Measurements from ENCODE around the gene TTLL8. TPM values are rescaled to one million over a fixed set of nuclear protein-coding genes. Genes with fewer than 3 reads are reported as not detected.

Gene TTLL8
- polyA plus RNA-seq, 2 of the 4 experiments (the other 2 are of a cell fraction), result not detected

- no peak for TF ChIP-seq MAZ (IDR thresholded peaks at IDR 0.05; ENCODE audit: borderline replicate concordance, low read depth, low read length)
- no peak for TF ChIP-seq NR3C1 (IDR thresholded peaks at IDR 0.05)
- no peak for TF ChIP-seq HOXA7 (CRISPR knock-in tag; IDR thresholded peaks at IDR 0.05)
- TF ChIP-seq HDAC2 (IDR thresholded peaks at IDR 0.05), result no peak
- TF ChIP-seq, protein P1, sequence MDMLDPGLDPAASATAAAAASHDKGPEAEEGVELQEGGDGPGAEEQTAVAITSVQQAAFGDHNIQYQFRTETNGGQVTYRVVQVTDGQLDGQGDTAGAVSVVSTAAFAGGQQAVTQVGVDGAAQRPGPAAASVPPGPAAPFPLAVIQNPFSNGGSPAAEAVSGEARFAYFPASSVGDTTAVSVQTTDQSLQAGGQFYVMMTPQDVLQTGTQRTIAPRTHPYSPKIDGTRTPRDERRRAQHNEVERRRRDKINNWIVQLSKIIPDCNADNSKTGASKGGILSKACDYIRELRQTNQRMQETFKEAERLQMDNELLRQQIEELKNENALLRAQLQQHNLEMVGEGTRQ (IDR thresholded peaks at IDR 0.05), result no peak
These were observed 3.2 kb upstream of the TTLL8 start (continued) for GRCh38 chr22:50061141-50061823.

DNA sequence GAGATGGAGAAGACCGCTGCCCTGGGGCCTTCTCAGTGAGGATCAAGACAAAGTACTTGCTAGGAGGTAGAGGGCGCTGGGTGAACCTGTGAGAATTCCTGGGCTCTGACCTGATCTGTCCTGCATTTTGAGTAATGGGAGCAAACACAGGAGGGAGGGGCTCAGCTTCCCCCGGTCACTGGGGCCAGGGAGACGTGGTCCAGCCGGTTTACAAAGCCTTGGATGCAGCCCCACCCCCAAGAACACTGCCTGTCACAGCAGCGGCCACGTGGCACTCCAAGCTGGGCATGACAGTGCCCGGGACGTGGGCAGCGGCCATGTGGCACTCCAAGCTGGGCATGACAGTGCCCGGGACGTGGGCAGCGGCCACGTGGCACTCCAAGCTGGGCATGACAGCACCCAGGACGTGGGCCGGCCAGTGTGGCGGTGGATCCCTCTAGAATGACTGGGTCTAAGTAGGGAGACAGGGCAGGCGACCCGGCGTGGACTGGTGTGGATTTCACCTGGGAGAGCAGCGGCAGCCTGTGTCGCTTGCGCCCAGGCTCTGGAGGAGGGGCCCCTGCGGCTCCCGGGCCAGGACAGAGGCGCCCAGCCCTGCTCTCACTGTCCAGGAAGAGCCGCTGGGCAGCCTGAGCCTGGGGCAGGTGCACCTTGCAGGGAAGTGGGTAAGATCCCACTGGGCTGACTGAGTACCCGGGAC, 2.5 kb upstream of the TTLL8 start:
- ChIA-PET POLR2A (no interaction called here), CTCF (no interaction called here)
- TF ChIP-seq RNF2 (IDR thresholded peaks at IDR 0.05; ENCODE audit: borderline replicate concordance, low read depth), result no peak
- no peak for TF ChIP-seq MYC (IDR thresholded peaks at IDR 0.05; ENCODE audit: borderline replicate concordance, low read length)
- no peak for TF ChIP-seq ZFP36 (IDR thresholded peaks at IDR 0.05; ENCODE audit: borderline replicate concordance, partially characterized antibody)
- no peak for TF ChIP-seq CEBPB (IDR thresholded peaks at IDR 0.05)
- TF ChIP-seq, protein P2, sequence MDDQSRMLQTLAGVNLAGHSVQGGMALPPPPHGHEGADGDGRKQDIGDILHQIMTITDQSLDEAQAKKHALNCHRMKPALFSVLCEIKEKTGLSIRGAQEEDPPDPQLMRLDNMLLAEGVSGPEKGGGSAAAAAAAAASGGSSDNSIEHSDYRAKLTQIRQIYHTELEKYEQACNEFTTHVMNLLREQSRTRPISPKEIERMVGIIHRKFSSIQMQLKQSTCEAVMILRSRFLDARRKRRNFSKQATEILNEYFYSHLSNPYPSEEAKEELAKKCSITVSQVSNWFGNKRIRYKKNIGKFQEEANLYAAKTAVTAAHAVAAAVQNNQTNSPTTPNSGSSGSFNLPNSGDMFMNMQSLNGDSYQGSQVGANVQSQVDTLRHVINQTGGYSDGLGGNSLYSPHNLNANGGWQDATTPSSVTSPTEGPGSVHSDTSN (IDR thresholded peaks at IDR 0.05), result no peak
- no peak for TF ChIP-seq CBX8 (IDR thresholded peaks at IDR 0.05)
- TF ChIP-seq MAZ (IDR thresholded peaks at IDR 0.05; ENCODE audit: borderline replicate concordance, low read depth, low read length), result no peak
- TF ChIP-seq CTCF (IDR thresholded peaks at IDR 0.05), result no peak
- TF ChIP-seq, protein P1 (IDR thresholded peaks at IDR 0.05), result no peak
- no peak for TF ChIP-seq ZSCAN20 (CRISPR knock-in tag; IDR thresholded peaks at IDR 0.05)
- TF ChIP-seq JUNB (IDR thresholded peaks at IDR 0.05), result no peak
- TF ChIP-seq PHF8 (IDR thresholded peaks at IDR 0.05; ENCODE audit: borderline replicate concordance, low read depth), result no peak
- H3K27ac ChIP-seq, result no peak overlapping the region
- WGBS (ENCODE audit: missing lambda C conversion rate), result 55% methylated on average over 6 of the region's 28 CpGs
- DNase-seq (ENCODE audit: low read depth in 1 of 2, low spot score in 1 of 2), result no peak
- peaks cover 9% of the 10 kb centered on the region; the same call in 2 of the 3 replicates for H3K4me1 ChIP-seq
- H3K9me3 ChIP-seq, result no peaks in the 10 kb centered on the region
- H3K4me3 ChIP-seq, result no peak overlapping the region
- peak in 1 of 2 experiments; percentile 16; a peak in 1 of 6 replicates for ATAC-seq
- H3K4me2 ChIP-seq, result no peak overlapping the region
- FAIRE-seq, result no peak

- Histone ChIP-seq H3K4me2 (no peak overlapping the region), H3K4me1 (peaks cover 9% of the 10 kb centered on the region; the same call in 2 of the 3 replicates), H3K9me3 (no peaks in the 10 kb centered on the region), H3K4me3 (no peak overlapping the region), H3K27ac (no peak overlapping the region)
- no peak for ATAC-seq
- no peak for DNase-seq (ENCODE audit: low read depth in 1 of 2, low spot score in 1 of 2)
- TF ChIP-seq EHF (CRISPR knock-in tag; IDR thresholded peaks at IDR 0.05), result no peak
- no peak for TF ChIP-seq CBX2 (IDR thresholded peaks at IDR 0.05; ENCODE audit: borderline replicate concordance, low read depth)
- no peak for TF ChIP-seq EHMT2 (IDR thresholded peaks at IDR 0.05; ENCODE audit: low read depth)
- FAIRE-seq, result no peak
- 82% methylated on average over 5 of the region's 7 CpGs for WGBS (ENCODE audit: missing lambda C conversion rate)
- ChIA-PET CTCF (interaction anchor here (1.0 to 1.4 kb wide), 2 partner anchors 15 to 29 kb away, joined by 3 to 4 read pairs; no protein-coding TSS in a partner anchor), POLR2A (no interaction called here)
These were observed 1.8 kb upstream of the TTLL8 start for GRCh38 chr22:50059881-50060262.

Data from A549 (cell line).